Measurements from ENCODE around the gene ZSCAN30. TPM values are rescaled to one million over a fixed set of nuclear protein-coding genes. Genes with fewer than 3 reads are reported as not detected.
"Not testable (repeated sequence)": the region's sequence is repeated elsewhere in the genome, so short reads cannot be mapped to it uniquely, and the experiment has no call there.

The ZSCAN30 gene
- total RNA-seq, 2 donors from 2014 or later = 22.2 to 25.6 TPM

DNA sequence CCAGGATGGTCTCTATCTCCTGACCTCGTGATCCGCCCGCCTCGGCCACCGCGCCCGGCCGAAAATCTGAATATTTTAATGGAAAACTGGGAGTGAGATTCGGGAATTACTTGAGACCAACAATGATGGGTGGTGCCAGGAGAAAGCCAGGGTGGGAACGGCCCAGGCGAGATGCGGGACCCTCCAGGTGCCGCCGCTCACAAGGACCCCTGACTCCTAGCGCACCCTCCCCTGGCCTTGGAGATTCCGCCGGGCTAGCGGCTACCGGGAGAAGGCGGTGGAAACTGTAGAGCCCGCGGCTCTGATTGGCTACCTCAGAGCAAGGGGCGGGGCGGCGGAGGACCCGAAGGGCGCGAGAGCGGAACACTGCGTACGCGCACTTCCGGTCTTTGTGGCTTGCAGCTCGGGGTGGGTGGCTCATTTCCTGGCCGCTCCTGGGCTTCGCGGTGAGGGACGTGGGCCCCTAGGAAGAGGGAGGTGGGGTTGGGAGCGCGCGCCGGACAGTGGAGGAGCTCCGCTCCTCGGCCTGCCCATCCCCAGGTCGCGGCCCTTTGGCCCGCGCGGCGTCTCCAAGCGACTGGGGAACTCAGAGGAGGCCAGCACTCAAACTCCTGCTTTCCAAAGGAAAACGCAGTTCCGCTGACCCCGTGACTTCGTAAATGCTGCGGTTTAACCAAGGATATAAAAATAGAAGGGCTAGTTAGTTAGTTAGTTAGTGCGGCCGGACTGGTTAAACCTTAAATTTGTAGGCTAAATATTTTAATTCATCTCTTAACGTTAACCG, 49.2 kb downstream of the ZSCAN30 start, which contains the start of gene ZNF397:
Gene ZNF397, plus strand, starts transcription at position 371 of the 784 bp plus-strand sequence. CDS start 1,437 bp downstream, outside the sequence.
- Mint-ChIP-seq H3K27me3 (no peaks in the 10 kb centered on the region), H3K27ac (peak within 1 kb of the TSS; percentile 97 to 99), H3K4me1 (ENCODE audit: low read depth in 2 of 2) (peaks cover 16 to 25% of the 10 kb centered on the region in 2 donors)

DNA sequence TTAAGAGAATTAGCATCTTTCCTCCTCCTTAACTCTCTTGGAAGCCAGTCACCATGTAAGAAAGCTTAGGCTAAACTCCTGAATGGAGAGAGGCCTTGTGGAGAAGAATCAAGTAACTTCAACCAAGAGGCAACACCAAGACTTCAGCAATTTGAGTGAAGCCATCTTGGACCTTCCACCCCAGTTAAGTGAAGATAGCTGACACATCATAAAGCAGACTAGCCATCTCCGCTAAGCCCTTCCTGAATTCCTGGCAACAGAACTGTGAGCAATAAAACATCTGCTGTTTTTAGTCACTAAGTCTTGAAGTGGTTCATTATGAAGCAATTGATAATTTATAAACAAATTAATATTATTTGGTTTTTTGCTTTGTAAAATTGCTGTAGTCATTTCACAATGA, 50.7 kb downstream of the ZSCAN30 start:
- H3K9me3 Mint-ChIP-seq = peaks cover 4% of the 10 kb centered on the region
- ATAC-seq = no peak
- peak overlapping the region; percentile 32 for H3K4me3 Mint-ChIP-seq

More for the DNA sequence above, 49.2 kb downstream of the ZSCAN30 start, which contains the start of gene ZNF397:
- peaks cover 14% of the 10 kb centered on the region for H3K9me3 Mint-ChIP-seq
- peak; percentile 99 for DNase-seq (ENCODE audit: low spot score)
- peaks cover 31% of the 10 kb centered on the region for H3K36me3 Mint-ChIP-seq
- peak within 1 kb of the TSS; percentile 95 for H3K4me3 Mint-ChIP-seq
- peak; percentile 99 for ATAC-seq

DNA sequence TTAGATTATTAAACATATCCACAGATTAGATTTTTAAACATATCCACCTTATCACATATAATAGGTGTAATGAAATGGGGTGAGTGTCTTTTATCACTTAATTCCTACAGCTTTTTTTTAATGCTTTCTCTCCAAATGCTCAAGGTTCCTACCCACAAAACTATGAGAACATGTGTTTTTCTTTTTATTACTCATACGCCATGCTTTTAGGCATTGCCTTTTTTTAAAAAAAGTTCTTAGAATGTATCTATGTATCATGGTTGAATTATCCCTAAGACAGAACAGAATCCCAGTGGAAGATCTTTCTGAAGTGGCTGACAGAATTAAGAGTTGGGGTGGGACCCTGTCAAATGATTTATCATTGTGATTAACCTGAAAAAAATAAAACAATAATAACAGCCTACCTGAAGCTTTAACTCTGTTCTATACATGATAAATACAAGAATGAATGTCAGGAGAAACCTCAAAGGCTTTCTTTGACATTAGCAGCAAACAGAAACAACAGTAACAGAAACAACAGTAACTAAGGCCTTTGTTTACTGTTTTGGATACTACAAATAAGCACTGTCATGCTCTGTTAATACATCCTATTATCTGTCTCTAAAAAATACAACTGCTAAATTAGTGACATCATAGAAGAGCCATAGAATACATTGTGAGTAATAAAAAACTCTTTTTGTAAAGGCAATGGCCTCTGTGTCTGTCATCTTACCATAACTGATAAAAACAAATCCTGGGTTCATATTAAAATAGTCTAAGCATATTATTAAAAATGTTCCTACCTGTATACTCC, 53.3 kb downstream of the ZSCAN30 start:
- ATAC-seq (no peak), DNase-seq (ENCODE audit: low spot score) (no peak)
- peaks cover 0 to 7% of the 10 kb centered on the region in 2 donors for H3K4me1 Mint-ChIP-seq (ENCODE audit: low read depth in 2 of 2)
- no peaks in the 10 kb centered on the region for H3K36me3 Mint-ChIP-seq
- no peaks in the 10 kb centered on the region for H3K9me3 Mint-ChIP-seq
- no peaks in the 10 kb centered on the region for H3K27me3 Mint-ChIP-seq
- no peak overlapping the region for H3K27ac Mint-ChIP-seq
- H3K4me3 Mint-ChIP-seq = no peak overlapping the region

More for the DNA sequence above, 50.7 kb downstream of the ZSCAN30 start:
- peaks cover 10 to 19% of the 10 kb centered on the region in 2 donors for H3K4me1 Mint-ChIP-seq (ENCODE audit: low read depth in 2 of 2)
- H3K27ac Mint-ChIP-seq = peak overlapping the region in 1 of 2 donors; percentile 97
- H3K36me3 Mint-ChIP-seq = peaks cover 16% of the 10 kb centered on the region
- DNase-seq (ENCODE audit: low spot score) = no peak
- H3K27me3 Mint-ChIP-seq = no peaks in the 10 kb centered on the region

DNA sequence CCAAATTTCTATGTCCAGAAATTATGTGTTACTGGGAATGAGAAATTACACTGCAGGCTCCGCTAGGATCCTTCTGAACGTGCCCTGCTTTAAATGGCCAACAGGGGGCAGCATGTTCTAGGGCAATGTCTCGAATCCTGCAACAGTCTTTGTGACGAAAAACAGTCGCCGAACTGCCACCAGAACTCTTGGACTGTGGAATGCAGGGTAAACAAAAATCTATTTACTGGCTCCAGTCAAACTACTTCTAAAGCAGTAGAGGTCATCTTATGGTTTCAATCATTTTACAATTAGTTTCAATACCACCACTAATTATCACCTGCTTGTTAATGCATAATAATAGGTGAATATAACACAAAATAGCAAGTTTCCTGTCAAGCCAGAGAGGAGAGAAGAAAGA, 59.0 kb downstream of the ZSCAN30 start:
- Mint-ChIP-seq H3K27me3 (no peaks in the 10 kb centered on the region), H3K9me3 (no peaks in the 10 kb centered on the region), H3K36me3 (no peaks in the 10 kb centered on the region), H3K4me1 (ENCODE audit: low read depth in 2 of 2) (peaks cover 3 to 4% of the 10 kb centered on the region in 2 donors), H3K27ac (no peak overlapping the region), H3K4me3 (peak overlapping the region; percentile 77)
- peak; percentile 75 to 83 for ATAC-seq
- DNase-seq (ENCODE audit: low spot score) = peak; percentile 86

DNA sequence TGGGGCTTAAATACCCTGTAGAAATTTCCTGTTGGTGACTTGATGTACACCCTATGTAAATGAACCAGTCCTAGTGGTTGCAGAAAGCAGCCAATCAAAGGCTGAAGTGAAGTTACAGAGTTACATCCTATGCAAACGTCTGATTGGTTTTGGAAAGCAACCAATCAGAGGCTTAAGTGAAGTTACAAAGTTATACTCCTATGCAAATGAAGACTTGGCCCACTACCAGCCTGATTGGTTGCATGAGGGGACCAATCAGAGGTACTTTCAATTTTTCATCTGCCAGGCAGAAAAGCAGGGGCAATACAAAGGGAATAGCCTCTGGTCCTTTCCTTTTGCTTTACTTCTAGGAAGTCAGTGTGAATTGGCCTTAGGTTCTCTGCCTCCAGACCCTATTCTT, 62.8 kb downstream of the ZSCAN30 start:
- peaks cover 3 to 8% of the 10 kb centered on the region in 2 donors for H3K27me3 Mint-ChIP-seq
- H3K36me3 Mint-ChIP-seq = no peaks in the 10 kb centered on the region
- DNase-seq (ENCODE audit: low spot score) (no peak), ATAC-seq (no peak)
- peaks cover 3 to 4% of the 10 kb centered on the region in 2 donors for H3K4me1 Mint-ChIP-seq (ENCODE audit: low read depth in 2 of 2)
- H3K4me3 Mint-ChIP-seq = no peak overlapping the region
- no peak overlapping the region for H3K27ac Mint-ChIP-seq
- no peaks in the 10 kb centered on the region for H3K9me3 Mint-ChIP-seq

DNA sequence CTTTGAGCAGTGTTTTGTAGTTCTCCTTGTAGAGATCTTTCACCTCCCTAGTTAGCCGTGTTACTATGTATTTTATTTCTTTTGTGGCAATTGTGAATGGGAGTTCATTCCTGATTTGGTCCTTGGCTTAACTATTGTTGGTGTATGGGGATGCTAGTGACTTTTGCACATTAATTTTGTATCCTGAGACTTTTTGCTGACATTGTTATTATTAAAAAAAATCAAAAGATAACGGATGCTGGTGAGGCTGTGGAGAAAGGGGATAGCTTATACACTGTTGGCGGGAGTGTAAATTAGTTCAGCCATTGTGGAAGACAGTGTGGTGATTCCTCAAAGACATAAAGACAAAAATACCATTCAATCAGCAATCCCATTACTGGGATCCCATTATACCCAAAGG, 66.2 kb downstream of the ZSCAN30 start:
- H3K36me3 Mint-ChIP-seq = no peaks in the 10 kb centered on the region
- no peak for ATAC-seq
- no peaks in the 10 kb centered on the region for H3K9me3 Mint-ChIP-seq
- peaks cover 3 to 8% of the 10 kb centered on the region in 2 donors for H3K27me3 Mint-ChIP-seq
- no peak overlapping the region for H3K27ac Mint-ChIP-seq
- DNase-seq (ENCODE audit: low spot score) = no peak
- no peak overlapping the region for H3K4me3 Mint-ChIP-seq
- no peaks in the 10 kb centered on the region for H3K4me1 Mint-ChIP-seq (ENCODE audit: low read depth in 2 of 2)

DNA sequence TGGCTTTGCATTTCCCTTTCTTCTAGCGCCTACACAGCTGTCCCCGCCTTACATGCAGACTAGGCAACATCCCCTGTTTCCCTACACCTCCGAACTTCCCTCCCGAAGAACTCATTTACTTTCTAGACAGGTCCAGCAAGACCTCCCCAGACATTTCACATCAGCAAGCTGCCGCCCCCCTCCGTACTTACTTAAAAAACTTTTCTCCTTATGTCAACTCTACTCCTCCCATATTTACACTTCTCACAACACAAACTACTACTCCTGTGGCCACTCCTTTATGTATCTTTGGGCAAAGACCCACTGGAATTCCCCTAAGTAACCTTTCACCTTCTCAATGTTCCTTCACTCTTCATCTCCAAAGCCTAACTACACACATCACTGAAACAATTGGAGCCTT, 69.6 kb downstream of the ZSCAN30 start:
- Mint-ChIP-seq H3K4me3 (no peak overlapping the region), H3K9me3 (no peaks in the 10 kb centered on the region), H3K27ac (no peak overlapping the region), H3K4me1 (ENCODE audit: low read depth in 2 of 2) (no peaks in the 10 kb centered on the region), H3K36me3 (no peaks in the 10 kb centered on the region), H3K27me3 (peaks cover 13 to 25% of the 10 kb centered on the region in 2 donors)
- ATAC-seq = no peak
- DNase-seq (ENCODE audit: low spot score) = no peak

DNA sequence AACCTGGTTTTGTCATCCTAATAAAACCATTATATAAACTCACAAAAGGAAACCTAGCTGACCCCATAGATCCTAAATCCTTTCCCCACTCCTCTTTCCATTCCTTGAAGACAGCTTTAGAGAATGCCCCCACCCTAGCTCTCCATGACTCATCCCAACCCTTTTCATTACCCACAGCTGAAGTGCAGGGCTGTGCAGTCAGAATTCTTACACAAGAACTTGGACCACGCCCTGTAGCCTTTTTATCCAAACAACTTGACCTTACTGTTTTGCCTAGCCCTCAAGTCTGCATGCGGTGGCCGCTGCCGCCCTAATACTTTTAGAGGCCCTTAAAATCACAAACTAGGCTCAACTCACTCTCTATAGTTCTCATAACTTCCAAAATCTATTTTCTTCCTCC, 70.7 kb downstream of the ZSCAN30 start:
- not testable (repeated sequence) for H3K27ac Mint-ChIP-seq; H3K4me1 Mint-ChIP-seq (ENCODE audit: low read depth in 2 of 2); H3K4me3 Mint-ChIP-seq; ATAC-seq; DNase-seq (ENCODE audit: low spot score); H3K9me3 Mint-ChIP-seq; H3K36me3 Mint-ChIP-seq
- H3K27me3 Mint-ChIP-seq = peaks cover 13 to 24% of the 10 kb centered on the region in 2 donors

DNA sequence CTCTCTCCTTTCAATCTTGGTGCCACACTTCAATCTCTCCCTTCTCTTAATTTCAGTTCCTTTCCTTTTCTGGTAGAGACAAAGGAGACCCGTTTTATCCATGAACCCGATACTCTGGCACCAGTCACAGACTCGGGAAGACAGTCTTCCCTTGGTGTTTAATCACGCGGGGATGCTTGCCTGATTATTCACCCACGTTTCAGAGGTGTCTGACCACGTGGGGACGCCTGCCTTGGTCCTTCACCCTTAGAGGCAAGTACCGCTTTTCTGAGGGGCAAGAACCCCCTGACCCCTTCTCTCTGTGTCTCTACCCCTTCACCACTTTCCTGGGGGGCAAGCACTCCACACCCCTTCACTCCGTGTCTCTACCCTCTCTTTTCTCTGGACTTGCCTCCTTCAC, 73.4 kb downstream of the ZSCAN30 start:
- not testable (repeated sequence) for H3K4me1 Mint-ChIP-seq (ENCODE audit: low read depth in 2 of 2); ATAC-seq; H3K27ac Mint-ChIP-seq; DNase-seq (ENCODE audit: low spot score); H3K9me3 Mint-ChIP-seq; H3K4me3 Mint-ChIP-seq; H3K36me3 Mint-ChIP-seq
- peaks cover 10 to 17% of the 10 kb centered on the region in 2 donors for H3K27me3 Mint-ChIP-seq

DNA sequence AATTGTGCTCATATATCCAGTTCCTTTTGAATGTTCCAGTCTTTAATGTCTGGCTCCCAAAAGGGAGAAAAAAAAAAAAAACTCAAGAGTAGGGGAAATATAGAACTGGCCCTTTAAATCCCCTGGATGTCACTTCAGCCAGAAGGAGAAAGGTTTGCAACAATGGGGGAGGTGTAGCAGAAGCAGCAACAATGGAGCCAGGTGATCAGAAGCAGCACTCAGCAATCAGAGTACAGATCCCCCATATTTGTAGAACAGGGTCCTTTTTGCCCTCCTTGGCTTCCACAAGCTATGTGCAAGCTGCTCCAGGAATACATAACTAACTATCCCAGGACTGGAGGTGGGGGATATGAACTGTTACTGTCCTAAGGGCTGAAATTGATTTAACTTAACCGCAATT, 75.0 kb downstream of the ZSCAN30 start:
- DNase-seq (ENCODE audit: low spot score) = no peak
- ATAC-seq = no peak
- Mint-ChIP-seq H3K4me1 (ENCODE audit: low read depth in 2 of 2) (peaks cover 0 to 2% of the 10 kb centered on the region in 2 donors), H3K36me3 (no peaks in the 10 kb centered on the region), H3K9me3 (no peaks in the 10 kb centered on the region), H3K27me3 (peaks cover 10 to 17% of the 10 kb centered on the region in 2 donors), H3K27ac (no peak overlapping the region), H3K4me3 (no peak overlapping the region)

DNA sequence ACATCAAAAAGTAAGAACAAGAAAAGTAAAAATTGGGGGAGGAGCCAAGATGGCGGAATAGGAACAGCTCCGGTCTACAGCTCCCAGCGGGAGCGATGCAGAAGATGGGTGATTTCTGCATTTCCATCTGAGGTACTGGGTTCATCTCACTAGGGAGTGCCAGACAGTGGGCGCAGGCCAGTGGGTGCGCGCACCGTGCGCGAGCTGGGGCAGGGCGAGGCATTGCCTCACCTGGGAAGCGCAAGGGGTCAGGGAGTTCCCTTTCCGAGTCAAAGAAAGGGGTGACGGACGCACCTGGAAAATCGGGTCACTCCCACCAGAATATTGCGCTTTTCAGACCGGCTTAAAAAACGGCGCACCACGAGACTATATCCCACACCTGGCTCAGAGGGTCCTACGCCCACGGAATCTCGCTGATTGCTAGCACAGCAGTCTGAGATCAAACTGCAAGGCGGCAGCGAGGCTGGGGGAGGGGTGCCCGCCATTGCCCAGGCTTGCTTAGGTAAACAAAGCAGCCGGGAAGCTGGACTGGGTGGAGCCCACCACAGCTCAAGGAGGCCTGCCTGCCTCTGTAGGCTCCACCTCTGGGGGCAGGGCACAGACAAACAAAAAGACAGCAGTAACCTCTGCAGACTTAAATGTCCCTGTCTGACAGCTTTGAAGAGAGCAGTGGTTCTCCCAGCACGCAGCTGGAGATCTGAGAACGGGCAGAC, 84.1 kb downstream of the ZSCAN30 start:
- H3K9me3 Mint-ChIP-seq; H3K4me3 Mint-ChIP-seq; DNase-seq (ENCODE audit: low spot score); H3K4me1 Mint-ChIP-seq (ENCODE audit: low read depth in 2 of 2); H3K27ac Mint-ChIP-seq; ATAC-seq: not testable (repeated sequence)
- Mint-ChIP-seq H3K36me3 (peaks cover 13% of the 10 kb centered on the region), H3K27me3 (peaks cover 3 to 12% of the 10 kb centered on the region in 2 donors)

DNA sequence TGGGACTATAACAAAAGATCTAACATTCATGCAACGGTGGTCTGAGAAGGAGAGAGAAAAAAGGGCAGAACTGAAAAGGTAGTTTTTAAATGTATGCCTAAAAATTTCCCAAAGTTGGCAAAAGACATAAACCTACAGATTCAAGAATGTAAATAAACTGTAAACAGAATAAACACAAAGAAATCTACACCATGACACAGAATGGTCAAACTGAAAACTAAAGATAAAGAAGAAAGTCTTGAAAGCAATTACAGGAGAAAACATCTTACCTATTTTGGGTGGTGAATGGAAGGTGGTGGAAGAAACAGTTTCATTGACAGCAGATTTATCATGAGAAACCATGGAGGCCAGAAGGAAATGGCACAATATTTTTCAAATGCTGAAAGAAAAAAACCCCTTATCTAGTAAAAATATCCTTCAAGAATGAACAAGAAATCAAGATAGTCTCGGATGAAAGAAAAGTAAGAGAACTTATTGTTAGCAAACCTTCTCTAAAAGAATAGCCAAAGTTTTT, 84.8 kb downstream of the ZSCAN30 start:
- no peak overlapping the region for H3K4me3 Mint-ChIP-seq
- peaks cover 13% of the 10 kb centered on the region for H3K36me3 Mint-ChIP-seq
- peaks cover 3 to 12% of the 10 kb centered on the region in 2 donors for H3K27me3 Mint-ChIP-seq
- no peaks in the 10 kb centered on the region for H3K4me1 Mint-ChIP-seq (ENCODE audit: low read depth in 2 of 2)
- no peak for DNase-seq (ENCODE audit: low spot score)
- H3K9me3 Mint-ChIP-seq = no peaks in the 10 kb centered on the region
- no peak for ATAC-seq
- H3K27ac Mint-ChIP-seq = no peak overlapping the region

DNA sequence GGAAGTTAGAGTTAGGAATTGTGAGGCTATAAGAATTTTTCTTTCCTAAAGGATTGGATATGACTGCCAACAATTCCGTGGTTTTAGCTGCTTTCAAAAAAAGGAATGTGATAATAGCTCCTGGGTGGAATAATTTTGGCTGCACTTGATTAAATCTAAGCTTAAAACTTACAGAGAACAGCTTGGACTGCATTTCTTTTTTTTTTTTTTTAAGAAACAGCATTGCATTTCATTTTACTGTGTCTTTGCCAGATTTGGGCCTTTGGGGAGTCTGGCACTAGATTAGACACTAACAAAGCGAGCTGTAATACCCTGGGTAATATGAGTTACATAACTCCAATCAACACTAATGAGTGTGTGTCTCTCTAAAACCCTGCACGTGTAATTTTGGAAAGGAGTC, 87.0 kb downstream of the ZSCAN30 start:
- Mint-ChIP-seq H3K4me1 (ENCODE audit: low read depth in 2 of 2) (no peaks in the 10 kb centered on the region), H3K9me3 (no peaks in the 10 kb centered on the region), H3K27me3 (peaks cover 3 to 12% of the 10 kb centered on the region in 2 donors), H3K4me3 (no peak overlapping the region), H3K36me3 (peaks cover 13% of the 10 kb centered on the region), H3K27ac (no peak overlapping the region)
- ATAC-seq (no peak), DNase-seq (ENCODE audit: low spot score) (no peak)

All from natural killer cell treated with Interleukin-12 subunit alpha and Interleukin-12 subunit beta and Interleukin-15 and Interleukin-18, amount 100 ng/mL, for 72 hours (primary cell).